ENCODE data around the gene GPR4. TPM values are rescaled to one million over a fixed set of nuclear protein-coding genes. Genes with fewer than 3 reads are reported as not detected.
A peak's percentile ranks its signal among the peaks of the same experiment; 100 is the strongest.

GPR4 gene
- total RNA-seq, 1 donor from 2014 or later: 5.1 TPM

- no peak for TF ChIP-seq CTCF (IDR thresholded peaks at IDR 0.05; ENCODE audit: borderline replicate concordance)
- Histone ChIP-seq H3K4me1 (peaks cover 83% of the 10 kb centered on the region), H3K27ac (replicated peaks) (peak overlapping the region; percentile 91), H3K4me3 (peak overlapping the region; percentile 77), H3K36me3 (no peaks in the 10 kb centered on the region), H3K27me3 (ENCODE audit: low read depth) (peaks cover 92% of the 10 kb centered on the region), H3K9me3 (replicated peaks) (no peaks in the 10 kb centered on the region)
- intact Hi-C loops (cut with micrococcal nuclease): no loop called here
- DNase-seq: no peak
These were observed 4.4 kb downstream of the GPR4 start for GRCh38 chr19:45597425-45598111.

DNA sequence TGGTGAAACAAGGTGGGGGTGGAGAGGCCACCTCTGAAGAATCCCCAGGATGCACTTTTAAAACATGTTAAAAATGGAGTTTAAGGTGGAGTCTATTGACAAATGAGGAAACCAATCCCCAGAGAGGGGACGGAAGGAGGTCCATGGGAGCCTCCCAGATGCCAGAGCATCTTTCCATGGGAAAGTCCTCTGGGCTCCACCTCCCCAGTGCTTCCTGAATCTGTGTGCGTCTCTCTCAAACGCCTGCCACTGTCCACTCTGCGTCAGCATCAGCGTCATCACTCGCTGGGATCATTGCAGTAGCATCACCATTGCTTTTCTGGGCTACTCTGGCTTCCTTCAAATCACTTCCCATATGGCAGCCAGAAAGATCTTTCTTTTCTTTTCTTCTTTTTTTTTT, 6.2 kb downstream of the GPR4 start:
- peaks cover 92% of the 10 kb centered on the region for H3K27me3 ChIP-seq (ENCODE audit: low read depth)
- no peaks in the 10 kb centered on the region for H3K9me3 ChIP-seq (replicated peaks)
- H3K27ac ChIP-seq (replicated peaks): peak overlapping the region; percentile 91
- intact Hi-C loops (cut with micrococcal nuclease): no loop called here
- H3K4me1 ChIP-seq: peaks cover 75% of the 10 kb centered on the region
- H3K36me3 ChIP-seq: peaks cover 10% of the 10 kb centered on the region
- DNase-seq: peak; percentile 49
- no peak for TF ChIP-seq CTCF (IDR thresholded peaks at IDR 0.05; ENCODE audit: borderline replicate concordance)
- H3K4me3 ChIP-seq: no peak overlapping the region

DNA sequence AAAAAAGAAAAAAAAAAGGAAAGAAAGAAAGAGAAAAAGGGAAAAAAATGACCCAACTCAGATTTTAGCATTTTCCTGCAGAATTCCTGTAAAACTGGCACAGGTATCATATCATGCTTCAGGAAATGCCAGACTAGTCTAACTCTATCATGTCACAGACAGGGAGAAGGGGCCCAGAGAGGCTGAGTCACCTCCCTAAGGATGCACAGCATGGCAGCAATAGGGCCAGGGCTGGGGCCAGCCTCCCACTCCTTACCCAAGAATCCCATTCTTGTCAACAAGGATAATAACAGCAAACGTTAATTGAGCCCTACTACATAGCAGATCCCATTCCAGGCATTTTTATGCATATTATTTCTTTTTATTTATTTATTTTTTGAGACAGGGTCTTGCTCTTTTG, 8.5 kb downstream of the GPR4 start:
- Histone ChIP-seq H3K27ac (replicated peaks) (no peak overlapping the region), H3K4me1 (peaks cover 53% of the 10 kb centered on the region), H3K27me3 (ENCODE audit: low read depth) (peaks cover 72% of the 10 kb centered on the region), H3K4me3 (no peak overlapping the region), H3K36me3 (peaks cover 22% of the 10 kb centered on the region), H3K9me3 (replicated peaks) (no peaks in the 10 kb centered on the region)
- no peak for TF ChIP-seq CTCF (IDR thresholded peaks at IDR 0.05; ENCODE audit: borderline replicate concordance)
- DNase-seq: no peak
- intact Hi-C loops (cut with micrococcal nuclease): no loop called here

DNA sequence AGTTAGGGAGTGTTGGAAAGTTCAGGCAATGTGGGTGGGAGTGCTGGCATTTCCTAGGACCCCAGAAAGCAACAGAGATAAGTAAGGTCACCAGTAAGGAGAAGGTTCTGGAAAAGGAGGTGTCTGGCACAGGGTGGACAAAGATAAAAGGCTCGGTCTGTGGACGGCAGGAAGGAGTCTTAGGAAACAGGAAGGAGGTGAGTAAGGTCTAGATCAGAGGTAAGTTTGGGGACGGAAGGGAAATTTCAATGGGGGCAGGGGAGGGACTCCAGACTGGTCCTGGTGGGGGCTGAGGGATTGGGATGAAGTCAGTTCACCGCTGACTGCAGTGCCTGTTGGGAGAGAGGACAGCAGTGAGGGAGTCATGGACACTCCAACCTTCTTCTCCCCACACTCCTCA, 9.6 kb downstream of the GPR4 start:
- Histone ChIP-seq H3K4me3 (no peak overlapping the region), H3K4me1 (peaks cover 41% of the 10 kb centered on the region), H3K27ac (replicated peaks) (peak overlapping the region; percentile 36), H3K9me3 (replicated peaks) (no peaks in the 10 kb centered on the region), H3K27me3 (ENCODE audit: low read depth) (peaks cover 60% of the 10 kb centered on the region), H3K36me3 (peaks cover 22% of the 10 kb centered on the region)
- intact Hi-C loops (cut with micrococcal nuclease): no loop called here
- DNase-seq: no peak
- TF ChIP-seq CTCF (IDR thresholded peaks at IDR 0.05; ENCODE audit: borderline replicate concordance): no peak

GRCh38 chr19:45591638-45592005, 10.4 kb downstream of the GPR4 start:
- Histone ChIP-seq H3K9me3 (replicated peaks) (no peaks in the 10 kb centered on the region), H3K27me3 (ENCODE audit: low read depth) (peaks cover 53% of the 10 kb centered on the region), H3K27ac (replicated peaks) (no peak overlapping the region), H3K4me1 (peaks cover 34% of the 10 kb centered on the region), H3K36me3 (peaks cover 22% of the 10 kb centered on the region), H3K4me3 (no peak overlapping the region)
- no peak for TF ChIP-seq CTCF (IDR thresholded peaks at IDR 0.05; ENCODE audit: borderline replicate concordance)
- no peak for DNase-seq
- intact Hi-C loops (cut with micrococcal nuclease): no loop called here
